ENCODE data around the gene TRIM29. TPM values are rescaled to one million over a fixed set of nuclear protein-coding genes. Genes with fewer than 3 reads are reported as not detected.

The TRIM29 gene
- total RNA-seq, 1 experiment from 2014 or later = 38.5 TPM

DNA sequence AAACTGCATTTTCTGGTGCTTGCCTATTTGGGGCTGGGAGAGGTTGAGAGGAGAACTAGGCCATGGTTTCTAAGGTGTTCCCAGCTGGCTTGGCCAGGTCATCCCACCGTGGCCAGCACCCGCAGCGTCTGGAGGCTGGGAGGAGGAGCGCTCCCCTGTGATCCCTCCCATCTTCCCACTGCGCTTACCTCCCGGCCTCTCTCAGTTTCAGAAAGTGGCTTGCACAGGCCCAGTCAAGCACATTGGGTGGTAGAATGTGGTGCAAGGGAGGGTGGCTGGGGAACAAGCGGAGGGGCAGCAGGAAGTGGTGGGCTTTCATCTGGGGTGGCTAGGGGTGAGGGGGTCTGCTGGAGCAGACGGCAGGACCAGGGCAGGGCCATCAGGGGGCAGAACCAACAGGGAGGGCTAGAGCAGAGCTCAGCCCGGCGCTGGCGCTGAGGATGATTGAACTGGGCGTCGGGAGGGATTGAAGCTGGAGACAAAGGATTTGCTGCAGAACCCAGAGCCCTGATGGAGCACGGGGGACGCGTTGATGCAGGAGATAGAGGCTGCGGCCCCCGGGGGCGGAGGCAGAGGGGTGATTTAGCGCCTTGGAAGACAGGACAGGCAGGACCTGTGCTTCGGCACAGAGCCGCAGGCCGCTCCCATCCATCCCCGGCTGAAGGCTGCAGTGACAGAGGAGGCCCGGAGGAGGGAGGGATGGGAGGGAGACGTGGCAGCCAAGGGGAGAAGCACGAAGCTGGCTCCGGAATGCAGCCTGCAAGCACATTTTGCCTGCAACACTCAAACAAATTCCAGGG, 76.0 kb downstream of the TRIM29 start:
- Histone ChIP-seq H3K36me3 (ENCODE audit: low read depth, low read length) (no peaks in the 10 kb centered on the region), H4K20me1 (ENCODE audit: low read length) (no peaks in the 10 kb centered on the region), H3K9ac (ENCODE audit: low read length) (no peak overlapping the region), H3K9me2 (replicated peaks; ENCODE audit: low read length) (no peaks in the 10 kb centered on the region), H2AFZ (ENCODE audit: low read length) (no peak overlapping the region), H3K27ac (ENCODE audit: low read length) (no peak overlapping the region), H3K4me1 (ENCODE audit: insufficient read depth, low read length) (no peaks in the 10 kb centered on the region), H3K9me3 (ENCODE audit: low read length) (no peaks in the 10 kb centered on the region), H3F3A (ENCODE audit: low read length, unreplicated experiment) (no peaks in the 10 kb centered on the region), H3K4me2 (ENCODE audit: low read length) (no peak overlapping the region), H3K79me2 (ENCODE audit: low read length) (no peaks in the 10 kb centered on the region), H3K27me3 (ENCODE audit: low read length) (peaks cover 89% of the 10 kb centered on the region), H3K4me3 (ENCODE audit: low read length) (no peak overlapping the region)
- ATAC-seq = no peak
- intact Hi-C loops (cut with micrococcal nuclease) = no loop called here
- ChIA-PET CTCF (no interaction called here), POLR2A (ENCODE audit: unreplicated experiment) (no interaction called here)
- no TSS peak for BruUV-seq (replicated peaks)
- no peak for DNase-seq
- TF ChIP-seq EZH2phosphoT487 (IDR thresholded peaks at IDR 0.05; ENCODE audit: borderline replicate concordance, low read length) = no peak
- TF ChIP-seq, protein P1, sequence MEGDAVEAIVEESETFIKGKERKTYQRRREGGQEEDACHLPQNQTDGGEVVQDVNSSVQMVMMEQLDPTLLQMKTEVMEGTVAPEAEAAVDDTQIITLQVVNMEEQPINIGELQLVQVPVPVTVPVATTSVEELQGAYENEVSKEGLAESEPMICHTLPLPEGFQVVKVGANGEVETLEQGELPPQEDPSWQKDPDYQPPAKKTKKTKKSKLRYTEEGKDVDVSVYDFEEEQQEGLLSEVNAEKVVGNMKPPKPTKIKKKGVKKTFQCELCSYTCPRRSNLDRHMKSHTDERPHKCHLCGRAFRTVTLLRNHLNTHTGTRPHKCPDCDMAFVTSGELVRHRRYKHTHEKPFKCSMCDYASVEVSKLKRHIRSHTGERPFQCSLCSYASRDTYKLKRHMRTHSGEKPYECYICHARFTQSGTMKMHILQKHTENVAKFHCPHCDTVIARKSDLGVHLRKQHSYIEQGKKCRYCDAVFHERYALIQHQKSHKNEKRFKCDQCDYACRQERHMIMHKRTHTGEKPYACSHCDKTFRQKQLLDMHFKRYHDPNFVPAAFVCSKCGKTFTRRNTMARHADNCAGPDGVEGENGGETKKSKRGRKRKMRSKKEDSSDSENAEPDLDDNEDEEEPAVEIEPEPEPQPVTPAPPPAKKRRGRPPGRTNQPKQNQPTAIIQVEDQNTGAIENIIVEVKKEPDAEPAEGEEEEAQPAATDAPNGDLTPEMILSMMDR (conservative IDR thresholded peaks at IDR 0.05; ENCODE audit: low read depth, low read length) = no peak
- no peak for TF ChIP-seq EZH2 (IDR thresholded peaks at IDR 0.05; ENCODE audit: low read length, unreplicated experiment)

Other genes with a start within 250 kb of the TRIM29 start
- gene OAF, start 72.9 kb upstream of the TRIM29 start, total RNA-seq (2014; rRNA removed) = 97.1 and 126 TPM in 2 replicates
- 0.62 and 0.81 TPM in 2 replicates for gene POU2F3, start 102.0 kb upstream of the TRIM29 start, total RNA-seq (2014; rRNA removed)
- gene TLCD5, start 187.2 kb upstream of the TRIM29 start, total RNA-seq (2014; rRNA removed) = 4.2 and 6.2 TPM in 2 replicates
- 41.0 and 54.4 TPM in 2 replicates for gene ARHGEF12, start 198.3 kb upstream of the TRIM29 start, total RNA-seq (2014; rRNA removed)

Measured in PC-3 (cell line).